ENCODE results near the gene DSCAM. TPM values are rescaled to one million over a fixed set of nuclear protein-coding genes. Genes with fewer than 3 reads are reported as not detected.

Gene DSCAM
- total RNA-seq, 1 donor from 2014 or later = not detected

DNA sequence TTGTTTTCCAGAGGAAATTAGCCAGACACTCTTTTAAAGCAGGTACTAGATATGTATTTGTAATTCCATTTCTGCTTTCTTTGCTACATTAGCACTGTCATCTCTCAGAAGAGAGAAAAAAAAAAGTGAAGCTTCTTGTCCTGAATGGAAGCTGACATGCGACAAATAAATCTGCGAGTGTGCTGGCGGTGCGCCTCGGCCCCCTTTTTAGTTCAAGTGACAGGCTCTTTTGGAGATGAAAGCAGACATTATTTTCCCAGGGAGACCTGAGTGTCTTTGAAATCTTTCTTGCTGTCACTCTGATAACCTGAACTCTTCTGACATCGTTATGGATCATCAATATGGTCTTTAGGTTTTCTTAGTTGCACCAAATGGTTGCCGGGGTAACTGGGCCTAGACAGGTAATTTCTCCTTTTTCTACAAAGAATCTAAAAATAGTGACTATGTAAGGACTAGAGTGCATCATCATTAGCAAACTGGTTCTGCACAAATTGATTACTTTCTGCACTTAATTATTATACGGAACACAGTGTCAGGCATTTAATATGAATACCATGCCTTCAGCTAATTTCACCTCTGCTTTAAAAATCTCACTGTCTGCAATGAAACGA lies 501.1 kb downstream of the DSCAM start:
- H3K36me3 Mint-ChIP-seq = peaks cover 2% of the 10 kb centered on the region
- no peak overlapping the region for H2AFZ ChIP-seq (replicated peaks)

DNA sequence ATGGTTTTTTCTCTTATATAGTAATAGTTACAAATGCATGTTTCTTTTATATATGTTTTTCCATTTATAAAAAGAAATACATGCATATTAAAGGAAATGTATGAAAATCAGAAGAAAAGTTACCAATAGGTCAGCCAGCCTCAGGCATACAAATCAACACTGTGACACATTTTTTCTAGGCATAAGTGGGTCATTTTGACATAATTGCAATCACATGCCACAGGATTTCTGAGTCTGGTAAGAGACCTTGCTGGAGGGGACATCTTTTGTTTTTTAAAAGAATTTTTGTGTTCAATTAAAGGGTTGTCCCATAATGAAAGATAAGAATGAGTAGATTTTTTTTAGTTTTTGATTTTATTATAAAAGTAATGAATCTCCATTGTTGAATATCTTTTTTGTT lies 506.6 kb downstream of the DSCAM start:
- H3K27me3 Mint-ChIP-seq (ENCODE audit: insufficient read depth, low read depth) = no peaks in the 10 kb centered on the region
- Histone ChIP-seq H3K79me2 (ENCODE audit: low read depth) (no peaks in the 10 kb centered on the region), H3K4me3 (no peak overlapping the region), H3K4me1 (peaks cover 7% of the 10 kb centered on the region), H4K20me1 (ENCODE audit: low read depth) (no peaks in the 10 kb centered on the region), H3K9me3 (ENCODE audit: low read depth) (no peaks in the 10 kb centered on the region), H3K27ac (no peak overlapping the region), H2AFZ (replicated peaks) (no peak overlapping the region), H3K27me3 (no peaks in the 10 kb centered on the region), H3K36me3 (no peaks in the 10 kb centered on the region), H3F3A (ENCODE audit: low read depth) (no peaks in the 10 kb centered on the region), H3K4me2 (no peak overlapping the region), H3K9ac (no peak overlapping the region)
- no peaks in the 10 kb centered on the region for H3K36me3 Mint-ChIP-seq
- no peak for DNase-seq (ENCODE audit: low spot score)
- H3K4me1 Mint-ChIP-seq = peaks cover 5% of the 10 kb centered on the region
- peaks cover 2% of the 10 kb centered on the region for H3K9me3 Mint-ChIP-seq
- TF ChIP-seq, protein P1, sequence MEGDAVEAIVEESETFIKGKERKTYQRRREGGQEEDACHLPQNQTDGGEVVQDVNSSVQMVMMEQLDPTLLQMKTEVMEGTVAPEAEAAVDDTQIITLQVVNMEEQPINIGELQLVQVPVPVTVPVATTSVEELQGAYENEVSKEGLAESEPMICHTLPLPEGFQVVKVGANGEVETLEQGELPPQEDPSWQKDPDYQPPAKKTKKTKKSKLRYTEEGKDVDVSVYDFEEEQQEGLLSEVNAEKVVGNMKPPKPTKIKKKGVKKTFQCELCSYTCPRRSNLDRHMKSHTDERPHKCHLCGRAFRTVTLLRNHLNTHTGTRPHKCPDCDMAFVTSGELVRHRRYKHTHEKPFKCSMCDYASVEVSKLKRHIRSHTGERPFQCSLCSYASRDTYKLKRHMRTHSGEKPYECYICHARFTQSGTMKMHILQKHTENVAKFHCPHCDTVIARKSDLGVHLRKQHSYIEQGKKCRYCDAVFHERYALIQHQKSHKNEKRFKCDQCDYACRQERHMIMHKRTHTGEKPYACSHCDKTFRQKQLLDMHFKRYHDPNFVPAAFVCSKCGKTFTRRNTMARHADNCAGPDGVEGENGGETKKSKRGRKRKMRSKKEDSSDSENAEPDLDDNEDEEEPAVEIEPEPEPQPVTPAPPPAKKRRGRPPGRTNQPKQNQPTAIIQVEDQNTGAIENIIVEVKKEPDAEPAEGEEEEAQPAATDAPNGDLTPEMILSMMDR (IDR thresholded peaks at IDR 0.05) = no peak
- TF ChIP-seq EZH2phosphoT487 (IDR thresholded peaks at IDR 0.05) = no peak
- no peak for TF ChIP-seq EZH2 (IDR thresholded peaks at IDR 0.05)
- no peak overlapping the region for H3K4me3 Mint-ChIP-seq
- H3K27ac Mint-ChIP-seq = no peak overlapping the region

More for the DNA sequence above, 501.1 kb downstream of the DSCAM start:
- peaks cover 9% of the 10 kb centered on the region for H3K9me3 Mint-ChIP-seq
- Histone ChIP-seq H3K4me3 (no peak overlapping the region), H3K36me3 (no peaks in the 10 kb centered on the region), H3K9ac (no peak overlapping the region), H3K4me2 (no peak overlapping the region), H3K9me3 (ENCODE audit: low read depth) (no peaks in the 10 kb centered on the region), H3K27ac (no peak overlapping the region), H3K27me3 (no peaks in the 10 kb centered on the region), H4K20me1 (ENCODE audit: low read depth) (no peaks in the 10 kb centered on the region), H3K4me1 (no peaks in the 10 kb centered on the region), H3F3A (ENCODE audit: low read depth) (no peaks in the 10 kb centered on the region), H3K79me2 (ENCODE audit: low read depth) (no peaks in the 10 kb centered on the region)
- H3K27ac Mint-ChIP-seq = no peak overlapping the region
- H3K27me3 Mint-ChIP-seq (ENCODE audit: insufficient read depth, low read depth) = no peaks in the 10 kb centered on the region
- no peak overlapping the region for H3K4me3 Mint-ChIP-seq
- DNase-seq (ENCODE audit: low spot score) = no peak
- no peak for TF ChIP-seq EZH2phosphoT487 (IDR thresholded peaks at IDR 0.05)
- TF ChIP-seq, protein P1 (IDR thresholded peaks at IDR 0.05) = no peak
- TF ChIP-seq EZH2 (IDR thresholded peaks at IDR 0.05) = no peak
- H3K4me1 Mint-ChIP-seq = peaks cover 5% of the 10 kb centered on the region

DNA sequence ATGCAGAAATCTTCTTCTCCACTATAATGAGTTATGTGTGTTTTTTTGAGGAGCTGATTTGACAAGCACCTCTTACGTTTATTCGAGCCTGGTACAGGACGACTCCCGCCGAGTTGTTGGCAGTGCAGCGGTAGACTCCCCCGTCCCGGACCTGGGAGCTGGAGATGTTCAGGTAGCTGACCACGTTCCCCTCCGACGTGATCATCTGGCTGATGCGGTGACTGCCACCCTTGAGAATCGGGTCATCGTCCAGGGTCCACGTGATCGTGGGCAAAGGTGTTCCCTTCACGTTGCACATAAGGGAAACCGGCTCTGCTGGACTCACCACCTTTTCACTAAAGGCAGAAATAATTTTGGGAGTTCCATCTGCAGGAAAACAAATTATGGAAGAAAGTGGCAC lies 507.9 kb downstream of the DSCAM start:
- H3K9me3 Mint-ChIP-seq = peaks cover 2% of the 10 kb centered on the region

More for the DNA sequence above, 507.9 kb downstream of the DSCAM start:
- Histone ChIP-seq H3K9me3 (ENCODE audit: low read depth) (no peaks in the 10 kb centered on the region), H3K4me1 (peaks cover 8% of the 10 kb centered on the region), H3K9ac (no peak overlapping the region), H3K4me2 (no peak overlapping the region), H3K36me3 (no peaks in the 10 kb centered on the region), H3F3A (ENCODE audit: low read depth) (no peaks in the 10 kb centered on the region), H3K4me3 (no peak overlapping the region), H3K27me3 (no peaks in the 10 kb centered on the region), H3K27ac (no peak overlapping the region), H2AFZ (replicated peaks) (no peak overlapping the region), H3K79me2 (ENCODE audit: low read depth) (no peaks in the 10 kb centered on the region), H4K20me1 (ENCODE audit: low read depth) (no peaks in the 10 kb centered on the region)
- DNase-seq (ENCODE audit: low spot score) = no peak
- H3K4me3 Mint-ChIP-seq = no peak overlapping the region
- H3K4me1 Mint-ChIP-seq = peaks cover 5% of the 10 kb centered on the region
- H3K36me3 Mint-ChIP-seq = no peaks in the 10 kb centered on the region
- no peak overlapping the region for H3K27ac Mint-ChIP-seq
- TF ChIP-seq EZH2 (IDR thresholded peaks at IDR 0.05) (no peak), EZH2phosphoT487 (IDR thresholded peaks at IDR 0.05) (no peak)
- TF ChIP-seq, protein P1 (IDR thresholded peaks at IDR 0.05) = no peak
- no peaks in the 10 kb centered on the region for H3K27me3 Mint-ChIP-seq (ENCODE audit: insufficient read depth, low read depth)
